Right renal cortex interstitium (tissue), 3 donors: Measurements from ENCODE around the gene HPN. TPM values are rescaled to one million over a fixed set of nuclear protein-coding genes. Genes with fewer than 3 reads are reported as not detected.

ENCODE experiments used
- DNase-seq, 3 donors: peaks; one replicate each; pipeline ENCODE4 v3.0.0-alpha.2; 2013; ENCODE audit warnings: low read depth in 3 of 3, low spot score in 2 of 3
- polyA plus RNA-seq, 3 donors: library from polyadenylated mRNA; unstranded; fragments of 120-200 nt; gene quantifications; one replicate each; pipeline ENCODE4 v1.2.1, GENCODE V29; 2013; ENCODE audit not compliant: insufficient read length in 3 of 3

The HPN gene
- polyA plus RNA-seq, 3 donors, result 78.8 to 102 (median 83.3) TPM

DNA sequence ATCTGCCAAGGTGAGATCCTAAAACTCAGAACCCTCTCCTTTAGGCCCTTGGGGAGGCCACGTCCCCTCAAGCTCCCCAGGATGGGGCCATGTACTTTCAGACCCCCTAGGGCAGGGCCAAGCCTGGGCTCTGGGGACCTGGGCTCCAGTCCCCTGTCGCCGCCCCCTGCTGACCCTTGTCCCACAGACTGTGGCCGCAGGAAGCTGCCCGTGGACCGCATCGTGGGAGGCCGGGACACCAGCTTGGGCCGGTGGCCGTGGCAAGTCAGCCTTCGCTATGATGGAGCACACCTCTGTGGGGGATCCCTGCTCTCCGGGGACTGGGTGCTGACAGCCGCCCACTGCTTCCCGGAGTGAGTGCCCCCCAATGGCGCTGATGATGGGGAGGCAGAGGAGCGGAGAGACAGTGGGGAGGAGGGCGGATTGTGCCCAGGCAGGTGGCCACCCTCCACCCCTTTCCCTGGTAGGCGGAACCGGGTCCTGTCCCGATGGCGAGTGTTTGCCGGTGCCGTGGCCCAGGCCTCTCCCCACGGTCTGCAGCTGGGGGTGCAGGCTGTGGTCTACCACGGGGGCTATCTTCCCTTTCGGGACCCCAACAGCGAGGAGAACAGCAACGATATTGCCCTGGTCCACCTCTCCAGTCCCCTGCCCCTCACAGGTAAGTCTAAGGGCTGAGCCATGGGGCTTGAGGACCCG lies 18.8 kb downstream of the HPN start:
- no peak for DNase-seq

DNA sequence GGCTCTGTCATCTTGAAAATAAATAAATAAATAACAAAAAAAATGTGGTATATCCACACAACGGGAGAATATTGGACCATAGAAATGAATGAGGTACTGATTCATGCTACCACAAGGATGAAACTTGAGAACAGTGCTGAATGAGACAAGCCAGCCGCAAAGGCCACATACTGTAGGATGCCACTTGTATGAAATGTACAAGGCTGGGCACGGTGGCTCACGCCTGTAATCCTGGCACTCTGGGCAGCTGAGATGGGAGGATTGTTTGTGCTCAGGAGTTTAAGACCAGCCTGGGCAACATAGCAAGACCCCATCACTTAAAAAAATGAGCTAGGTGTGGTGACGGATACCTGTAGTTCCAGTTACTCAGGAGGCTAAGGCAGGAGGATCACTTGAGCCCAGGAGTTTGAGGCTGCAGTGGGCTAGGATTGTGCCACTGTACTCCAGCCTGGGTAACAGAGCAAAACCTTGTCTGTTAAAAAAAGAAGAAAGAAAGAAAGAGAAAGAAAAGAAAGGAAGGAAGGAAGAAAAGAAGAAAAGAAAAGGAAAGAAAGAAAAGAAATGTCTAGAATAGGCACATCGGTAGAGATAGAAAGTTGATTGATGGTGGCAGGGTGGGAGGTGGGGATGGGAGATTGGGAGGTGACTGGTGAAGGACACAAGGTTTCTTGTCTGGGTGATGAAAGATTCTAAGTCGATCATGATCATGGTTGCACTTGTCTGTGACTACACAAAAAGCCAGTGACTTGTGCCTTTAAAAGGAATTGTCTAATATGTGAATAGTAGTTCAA lies 20.3 kb downstream of the HPN start:
- DNase-seq, result no peak

DNA sequence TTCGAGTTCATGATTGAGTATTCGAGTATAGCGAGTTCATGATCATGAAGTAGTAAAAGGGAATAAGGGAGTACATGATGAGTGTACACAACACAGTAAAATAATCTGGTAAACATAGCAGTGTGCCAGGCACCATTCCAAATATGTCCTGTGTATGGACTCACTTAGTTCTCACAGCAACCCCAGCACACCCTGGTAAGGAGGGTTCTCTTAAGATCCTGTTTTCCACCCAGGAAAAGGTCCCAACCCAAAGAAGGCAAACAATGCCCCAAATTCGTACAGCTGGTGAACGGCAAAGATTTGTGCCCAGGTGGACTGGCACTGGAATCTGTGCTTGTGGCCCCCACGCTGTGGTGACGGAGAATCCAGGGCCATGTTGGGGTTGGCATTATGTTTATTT lies 21.4 kb downstream of the HPN start:
- DNase-seq, result no peak

DNA sequence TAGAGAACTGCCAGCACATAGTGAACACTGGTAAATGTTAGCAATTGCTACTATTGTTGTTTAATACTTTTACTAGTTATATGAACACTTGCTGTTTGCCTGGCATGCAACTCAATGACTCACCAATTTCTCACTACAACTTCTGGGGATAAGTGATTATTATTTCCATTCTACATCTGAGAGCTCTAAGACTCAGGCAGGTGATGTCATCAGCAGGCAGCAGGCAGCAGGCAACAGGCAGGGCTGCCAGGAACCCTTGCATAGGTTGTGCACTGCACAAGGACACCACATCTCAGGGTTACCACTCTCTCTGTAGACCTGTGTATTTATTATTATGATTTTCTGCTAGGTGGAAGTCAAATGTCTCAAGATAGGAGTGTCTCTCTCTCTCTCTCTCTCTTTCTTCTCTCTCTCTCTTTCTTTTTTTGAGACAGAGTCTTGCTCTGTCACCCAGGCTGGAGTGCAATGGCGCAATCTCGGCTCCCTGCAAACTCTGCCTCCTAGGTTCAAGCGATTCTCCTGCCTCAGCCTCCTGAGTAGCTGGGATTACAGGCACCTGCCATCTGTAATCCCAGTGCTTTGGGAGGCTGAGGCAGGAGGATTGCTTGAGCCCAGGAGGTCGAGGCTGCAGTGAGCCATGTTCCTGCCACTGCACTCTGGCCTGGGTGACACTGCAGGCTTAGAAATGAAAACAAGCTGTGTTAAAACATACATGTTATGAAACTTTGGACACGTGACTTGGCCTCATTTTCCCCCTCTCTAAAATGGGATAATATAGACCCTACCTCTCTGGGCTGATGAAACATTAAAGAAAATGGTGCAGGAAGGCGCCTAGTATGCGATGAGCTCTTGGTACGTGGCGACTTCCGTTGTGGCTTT lies 22.7 kb downstream of the HPN start:
- no peak for DNase-seq

DNA sequence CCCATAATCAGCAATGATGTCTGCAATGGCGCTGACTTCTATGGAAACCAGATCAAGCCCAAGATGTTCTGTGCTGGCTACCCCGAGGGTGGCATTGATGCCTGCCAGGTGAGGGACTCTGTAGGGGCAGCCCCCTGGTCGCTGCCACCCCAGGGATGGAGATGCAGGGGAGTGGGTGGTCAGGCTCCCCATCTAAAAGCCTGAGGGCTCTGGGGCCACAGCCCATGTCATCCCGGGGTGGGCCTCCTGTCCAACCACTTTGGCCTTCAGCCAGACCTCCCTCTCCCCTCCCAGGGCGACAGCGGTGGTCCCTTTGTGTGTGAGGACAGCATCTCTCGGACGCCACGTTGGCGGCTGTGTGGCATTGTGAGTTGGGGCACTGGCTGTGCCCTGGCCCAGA lies 24.1 kb downstream of the HPN start:
- DNase-seq, result no peak

DNA sequence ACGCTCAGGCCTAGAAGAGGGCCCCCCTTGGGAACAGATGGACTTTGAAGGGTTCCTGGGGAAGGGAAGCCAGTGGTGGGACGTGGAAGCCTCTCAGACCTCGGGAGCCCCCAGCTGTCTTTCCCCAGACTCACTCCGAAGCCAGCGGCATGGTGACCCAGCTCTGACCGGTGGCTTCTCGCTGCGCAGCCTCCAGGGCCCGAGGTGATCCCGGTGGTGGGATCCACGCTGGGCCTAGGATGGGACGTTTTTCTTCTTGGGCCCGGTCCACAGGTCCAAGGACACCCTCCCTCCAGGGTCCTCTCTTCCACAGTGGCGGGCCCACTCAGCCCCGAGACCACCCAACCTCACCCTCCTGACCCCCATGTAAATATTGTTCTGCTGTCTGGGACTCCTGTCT lies 24.6 kb downstream of the HPN start:
- no peak for DNase-seq

DNA sequence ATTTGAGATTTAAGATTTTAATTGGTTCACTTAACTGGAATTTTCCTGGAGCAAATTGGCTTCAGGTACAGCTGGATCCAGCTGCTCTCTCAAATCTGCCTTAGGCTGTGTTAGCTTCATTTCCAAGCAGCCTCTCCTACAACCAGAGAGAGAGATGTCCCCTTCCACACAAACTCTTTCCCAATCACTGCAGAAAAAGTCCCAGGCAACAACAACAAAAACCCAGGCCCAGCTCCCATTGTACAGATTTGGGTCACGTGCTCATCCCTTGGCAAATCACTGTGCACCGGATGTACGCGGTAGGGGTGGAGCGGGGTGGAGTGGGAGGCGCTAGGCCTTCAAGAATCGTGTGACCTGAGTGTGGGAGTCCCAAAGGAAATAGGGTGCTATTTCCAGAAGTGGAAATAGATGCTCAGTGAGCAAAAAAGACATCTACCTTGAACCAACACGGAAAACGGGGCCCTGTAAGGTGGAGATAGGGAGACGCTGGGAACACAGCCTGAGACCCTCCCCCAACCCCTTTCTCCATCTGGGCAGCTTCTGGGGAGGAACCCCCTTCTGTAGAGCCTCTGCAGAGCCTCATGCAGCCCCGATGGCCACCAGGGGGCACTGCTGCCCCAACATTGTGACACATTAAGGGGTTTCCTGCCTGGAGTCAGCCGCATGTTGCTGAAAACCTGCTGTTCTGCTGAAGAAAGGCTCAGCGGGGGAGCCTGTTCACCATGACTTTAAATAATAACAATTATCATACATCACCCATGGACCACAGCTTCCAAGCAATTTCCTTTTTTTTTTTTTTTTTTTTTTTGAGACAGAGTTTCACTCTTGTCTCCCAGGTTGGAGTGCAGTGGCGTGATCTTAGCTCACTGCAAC lies 25.4 kb downstream of the HPN start:
- peak in 2 of 3 donors; percentile 64 to 76 for DNase-seq

DNA sequence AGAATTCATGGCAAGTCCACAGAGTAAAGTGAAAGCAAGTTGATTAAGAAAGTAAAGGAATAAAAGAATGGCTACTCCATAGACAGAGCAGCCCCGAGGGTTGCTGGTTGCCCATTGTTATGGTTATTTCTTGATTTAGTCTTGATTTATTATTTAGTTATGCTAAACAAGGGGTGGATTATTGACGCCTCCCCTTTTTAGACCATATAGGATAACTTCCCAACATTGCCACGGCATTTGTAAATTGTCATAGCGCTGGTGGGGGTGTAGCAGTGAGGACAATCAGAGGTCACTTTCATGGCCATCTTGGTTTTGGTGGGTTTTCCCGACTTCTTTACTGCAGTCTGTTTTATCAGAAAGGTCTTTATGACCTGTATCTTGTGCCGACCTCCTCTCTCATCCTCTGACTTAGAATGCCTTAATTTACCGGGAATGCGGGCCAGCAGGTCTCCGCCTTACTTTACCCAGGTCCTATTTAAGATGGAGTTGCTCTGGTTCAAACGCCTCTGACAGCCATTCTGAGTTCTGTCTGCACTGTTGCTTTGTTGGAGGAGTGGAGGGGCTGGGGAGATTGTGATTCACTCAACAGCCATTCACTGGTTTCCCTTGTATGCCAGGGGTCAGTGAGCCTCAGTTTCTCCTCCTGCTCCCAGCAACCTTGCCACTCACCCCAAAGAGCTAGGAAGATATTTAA lies 27.6 kb downstream of the HPN start:
- DNase-seq, result no peak

DNA sequence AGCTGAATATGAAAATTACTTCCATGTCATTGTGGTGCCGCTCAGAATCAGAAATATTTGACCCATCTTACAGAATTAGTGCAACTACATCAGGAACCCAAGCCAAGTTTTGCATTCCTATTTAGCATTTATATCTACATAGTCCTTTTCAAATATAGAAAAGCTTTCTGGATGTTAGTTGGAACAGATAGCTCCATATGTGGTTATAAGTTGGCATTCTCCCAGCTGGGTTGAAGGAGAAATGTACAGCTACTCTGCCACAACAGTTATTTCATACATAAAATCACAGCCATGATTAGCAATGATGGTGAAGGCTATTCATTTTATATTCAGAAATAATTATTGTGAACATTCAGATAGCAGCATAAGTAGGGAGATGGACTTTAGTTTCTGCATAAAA lies 28.2 kb downstream of the HPN start:
- no peak for DNase-seq

DNA sequence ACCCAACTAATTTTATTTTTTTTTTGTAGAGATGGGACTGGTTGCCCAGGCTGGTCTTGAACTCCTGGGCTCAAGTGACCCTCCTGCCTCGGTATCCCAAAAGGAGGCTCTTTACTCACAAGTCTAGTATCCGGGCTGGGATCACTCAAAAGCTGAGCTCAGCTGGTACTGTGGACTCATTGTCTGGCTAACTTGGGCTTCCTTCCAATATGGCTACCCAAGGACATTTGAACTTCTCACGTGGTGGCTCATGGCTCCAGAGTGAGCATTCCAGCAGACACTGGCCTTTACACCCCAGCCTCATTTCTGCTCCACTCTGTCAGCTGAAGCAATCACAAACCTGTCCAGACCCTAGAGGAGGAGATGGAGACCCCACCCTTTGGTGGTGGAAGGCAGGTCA lies 28.9 kb downstream of the HPN start:
- no peak for DNase-seq

DNA sequence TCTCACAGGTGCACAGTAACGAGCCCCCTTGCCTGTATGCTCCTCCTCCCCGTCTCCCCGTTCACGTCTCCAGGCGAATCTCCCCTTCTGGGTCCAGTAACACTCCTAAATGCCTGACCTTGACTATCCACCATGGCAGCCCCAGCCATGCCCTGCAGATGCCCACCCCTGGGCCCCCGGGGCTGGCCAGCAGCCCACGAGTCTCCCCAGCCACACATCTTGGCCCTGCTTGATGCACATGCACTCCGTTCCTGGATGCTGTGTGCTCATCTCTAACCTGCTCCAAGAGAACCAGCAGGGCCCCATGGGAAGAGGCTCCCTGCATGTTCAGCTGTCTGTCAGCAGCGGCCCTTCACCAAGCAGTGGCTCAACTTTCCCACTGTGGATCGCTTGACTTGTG lies 32.0 kb downstream of the HPN start:
- no peak for DNase-seq

DNA sequence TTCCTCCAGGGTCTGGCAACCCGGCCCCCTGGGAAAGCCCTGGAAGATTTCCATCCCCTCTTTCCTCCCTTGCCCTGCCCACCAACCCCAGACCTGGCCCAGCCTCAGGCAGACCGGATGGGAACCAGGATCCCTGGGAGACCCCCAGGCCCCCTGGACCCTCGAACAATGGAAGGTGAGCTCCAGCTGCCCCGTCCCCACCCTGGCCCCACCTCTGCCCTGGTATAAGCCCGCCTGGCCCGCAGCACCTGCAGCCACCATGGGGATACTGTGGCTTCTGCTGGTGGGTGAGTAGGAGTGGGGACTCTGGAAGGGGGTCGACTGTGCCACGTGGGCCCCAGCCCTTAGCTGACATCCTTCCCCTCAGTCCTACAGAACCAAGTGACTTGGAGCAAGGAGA lies 32.4 kb downstream of the HPN start:
- DNase-seq, result no peak

DNA sequence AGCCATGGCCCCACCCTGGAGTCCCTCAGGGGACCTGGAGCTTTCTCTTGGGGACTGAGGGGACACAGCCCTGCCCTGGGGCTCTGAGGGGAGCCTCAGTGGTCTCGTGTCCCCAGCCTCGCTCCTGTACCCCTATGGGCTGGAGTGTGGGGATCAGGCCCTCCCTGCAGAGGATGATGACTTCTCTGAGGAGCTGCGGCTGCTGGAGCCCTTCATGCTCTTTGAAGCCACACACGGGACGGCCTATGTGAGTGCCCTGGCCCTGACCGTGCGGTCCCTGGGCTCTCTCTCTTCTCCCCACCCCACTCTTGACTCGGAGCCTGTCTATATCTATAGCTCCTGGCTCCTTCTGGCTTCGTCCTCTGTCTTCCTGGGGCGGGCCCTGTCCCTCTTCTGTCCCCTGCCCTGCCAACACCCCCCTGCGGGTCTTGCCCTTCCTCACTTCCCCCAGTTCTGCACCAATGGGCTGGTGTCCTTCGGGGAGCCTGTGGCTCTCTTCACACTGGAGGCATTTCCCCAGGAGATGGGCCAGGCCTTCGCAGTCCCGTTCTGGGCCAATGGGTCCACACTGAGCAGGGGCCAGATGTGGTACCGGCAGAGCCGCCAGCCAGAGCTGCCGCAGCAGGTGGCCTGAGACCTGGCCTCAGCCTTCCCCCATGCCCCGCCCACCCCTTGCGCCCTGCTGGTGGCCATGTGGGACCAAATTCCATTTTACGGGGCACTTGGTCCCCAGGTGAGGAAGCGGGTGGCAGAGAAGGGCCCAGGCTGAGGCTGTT lies 33.1 kb downstream of the HPN start:
- DNase-seq, result no peak

DNA sequence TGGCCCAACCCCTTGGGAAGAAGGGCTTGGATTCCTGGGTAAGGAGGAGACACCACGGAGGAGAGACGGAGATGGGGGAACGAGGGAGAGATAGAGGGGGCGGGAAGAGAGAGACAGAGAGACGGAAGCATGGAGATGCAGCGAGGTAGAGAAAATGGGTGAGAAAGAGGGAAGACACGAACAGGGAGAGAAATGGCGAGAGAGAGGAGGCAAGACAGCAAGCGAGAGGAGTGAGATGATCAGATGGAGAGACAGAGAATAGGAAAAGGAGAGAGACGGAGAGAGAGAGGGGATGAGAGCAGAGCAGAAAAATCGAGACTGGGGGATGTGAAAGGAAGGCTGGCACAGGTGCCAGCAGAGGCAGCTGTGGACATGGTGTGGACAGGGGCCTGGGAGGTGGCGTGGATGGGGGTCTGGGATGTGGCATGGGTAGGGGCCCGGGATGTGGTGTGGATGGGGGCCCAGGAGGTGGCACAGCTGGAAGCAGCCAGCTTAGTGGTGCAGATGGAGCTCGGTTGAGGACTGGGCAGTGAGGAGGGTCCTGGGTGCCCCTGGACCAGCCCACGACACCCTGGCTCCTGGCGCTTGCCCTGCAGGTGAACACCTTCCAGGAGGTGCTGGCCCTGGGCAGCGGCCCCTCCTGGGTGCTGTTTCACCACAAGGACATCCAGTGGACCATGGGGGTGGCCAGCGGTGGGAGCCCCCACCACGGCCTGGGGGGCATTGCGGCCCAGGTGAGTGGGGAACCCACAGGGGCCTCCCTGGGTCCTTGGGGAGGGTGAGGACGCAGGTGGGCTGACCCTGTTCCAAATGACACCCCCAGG lies 33.9 kb downstream of the HPN start:
- no peak for DNase-seq

DNA sequence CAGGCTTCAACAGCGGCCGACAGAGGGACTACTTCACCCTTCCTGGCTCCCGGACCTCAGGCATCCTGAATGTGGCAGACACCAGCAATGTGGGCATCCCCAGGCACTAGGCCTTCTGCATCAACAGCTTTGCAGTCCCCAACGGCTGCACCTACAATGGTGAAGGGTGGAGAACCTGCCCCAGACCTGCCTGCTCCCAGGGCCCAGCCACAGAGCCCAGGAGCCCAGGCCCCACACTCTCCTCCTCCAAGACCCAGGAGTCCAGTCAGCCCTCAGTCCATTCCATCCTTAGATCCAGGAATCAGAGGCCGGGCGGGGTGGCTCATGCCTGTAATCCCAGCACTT lies 34.5 kb downstream of the HPN start:
- no peak for DNase-seq

DNA sequence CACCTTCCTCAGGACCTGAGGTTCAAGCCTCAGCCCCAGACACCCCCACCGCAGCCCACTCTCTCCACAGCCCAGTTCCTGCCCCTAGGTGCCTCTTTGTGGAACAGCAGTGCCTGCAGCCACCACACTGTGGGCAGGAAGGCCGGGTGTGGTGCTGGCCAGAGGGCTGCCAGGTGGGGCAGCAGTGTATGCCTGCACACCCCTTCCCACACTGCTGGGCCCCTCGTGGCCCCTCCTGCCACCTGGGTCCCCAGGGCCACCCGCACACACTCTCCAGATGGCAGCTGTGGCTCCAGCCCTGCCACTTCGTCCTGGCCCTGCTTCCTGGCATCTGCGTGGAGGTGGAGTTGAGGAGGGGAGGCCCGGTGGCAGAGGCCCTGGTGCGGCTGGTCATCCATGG lies 35.1 kb downstream of the HPN start:
- DNase-seq, result no peak

DNA sequence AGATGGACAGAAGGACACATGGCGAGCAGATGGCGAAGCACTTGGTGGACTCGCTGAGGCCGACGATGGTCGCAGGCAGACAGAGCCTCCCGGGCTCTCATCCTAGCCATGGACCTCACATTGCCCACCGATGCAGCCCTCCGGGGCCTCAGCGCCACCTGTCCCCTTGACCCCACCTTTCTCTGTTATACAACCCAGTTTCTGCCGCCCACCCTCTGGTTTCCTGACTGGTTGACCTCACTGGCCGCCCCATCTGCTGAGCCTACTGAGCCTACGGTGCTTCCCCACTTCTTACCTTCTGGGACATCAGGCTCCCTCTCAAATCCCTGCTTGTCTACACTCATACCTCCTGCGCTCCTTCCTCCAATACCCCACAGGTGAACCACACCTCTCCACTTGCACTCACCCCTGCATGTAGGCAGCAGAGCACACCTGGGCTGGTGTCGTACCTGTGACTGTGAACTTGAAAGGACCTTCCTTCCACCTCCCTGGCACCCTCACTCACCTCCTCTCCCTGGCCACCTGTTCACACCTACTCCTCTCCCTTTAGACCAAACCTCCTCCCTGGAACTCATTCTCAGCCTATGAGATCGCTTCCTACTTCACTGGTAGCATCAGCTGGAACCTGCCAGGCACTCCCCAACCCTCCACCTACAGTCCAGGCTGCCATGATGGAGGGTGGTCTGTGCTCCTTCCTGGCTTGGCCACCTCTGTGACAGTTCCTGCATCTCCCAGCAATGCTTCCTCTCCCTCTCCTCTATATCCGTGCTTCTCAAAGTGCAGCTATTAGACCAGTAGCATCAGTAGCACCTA lies 36.1 kb downstream of the HPN start:
- no peak for DNase-seq

DNA sequence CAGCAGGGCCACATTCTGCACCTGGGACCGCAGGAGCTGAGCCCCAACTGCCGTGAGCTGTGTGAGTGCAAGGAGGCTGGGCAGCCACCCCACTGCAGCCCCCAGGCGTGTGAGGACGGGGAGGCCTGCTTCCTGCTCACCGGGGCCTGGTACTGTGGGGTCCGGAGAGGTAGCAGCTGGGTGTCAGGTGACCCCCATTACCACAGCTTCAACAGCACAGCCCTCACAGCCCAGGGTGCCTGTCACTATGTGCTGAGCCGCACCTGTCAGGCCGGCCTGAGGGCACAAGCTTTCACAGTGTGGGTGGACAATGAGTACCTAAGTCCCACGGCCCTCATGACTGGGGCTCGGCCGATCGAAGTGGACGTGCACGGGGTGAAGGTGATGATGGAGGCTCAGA lies 38.3 kb downstream of the HPN start:
- DNase-seq, result no peak
